Upper lobe of right lung (tissue), 1 donor: ENCODE data around the gene LHFPL3. TPM values are rescaled to one million over a fixed set of nuclear protein-coding genes. Genes with fewer than 3 reads are reported as not detected.

Experiments
- ATAC-seq: fragments of 200-7000 bp; cut with Tn5 transposase; one replicate; pipeline ENCODE4 v1.9.1; 2020; ENCODE audit warnings: mild to moderate bottlenecking, moderate library complexity
- DNase-seq: peaks from one replicate; pipeline ENCODE4 v3.0.0-alpha.2; 2020
- H3K27ac ChIP-seq: fragments of 200-600 bp; one replicate; pipeline ENCODE4 v1.8.0; 2022
- H3K27me3 ChIP-seq: fragments of 200-600 bp; one replicate; pipeline ENCODE4 v1.8.0; 2022; ENCODE audit warnings: mild to moderate bottlenecking
- H3K36me3 ChIP-seq: fragments of 200-600 bp; one replicate; pipeline ENCODE4 v1.8.0; 2022
- H3K4me1 ChIP-seq: fragments of 200-600 bp; one replicate; pipeline ENCODE4 v1.8.0; 2022
- H3K4me3 ChIP-seq: fragments of 200-600 bp; one replicate; pipeline ENCODE4 v1.8.0; 2022; ENCODE audit warnings: mild to moderate bottlenecking
- H3K9me3 ChIP-seq: fragments of 200-600 bp; one replicate; pipeline ENCODE4 v1.8.0; 2022
- intact Hi-C: fragments of 100-400 bp; cut with DNase I; formaldehyde crosslinking; loops from one replicate; pipeline ENCODE4 v1.11.0; 2022
- total RNA-seq: library from RNA; stranded (reverse); fragmentation: NEBNext Ultra II Directional; extraction: Animal tissue kit (Norgen Biotek cat#: 25700); gene quantifications from one replicate; pipeline ENCODE4 v1.2.1, GENCODE V29; 2021
- TF ChIP-seq, protein P1 (sequence below): fragments of 200-600 bp; IDR thresholded peaks from one replicate; pipeline ENCODE4 v1.8.0; 2022; ENCODE audit warnings: antibody characterized with exemption
- donor health status: DM: no; HTN: yes; CAD: no; lungs with severe emphysema.

LHFPL3 gene
- total RNA-seq, 1 donor from 2014 or later = not detected

GRCh38 chr7:104395162-104395561 is 66.8 kb downstream of the LHFPL3 start:
- ATAC-seq = no peak
- intact Hi-C loops = no loop called here
- Histone ChIP-seq H3K27ac (no peak overlapping the region), H3K36me3 (no peaks in the 10 kb centered on the region), H3K9me3 (no peaks in the 10 kb centered on the region), H3K4me3 (no peak overlapping the region), H3K27me3 (no peaks in the 10 kb centered on the region), H3K4me1 (no peaks in the 10 kb centered on the region)
- DNase-seq = no peak
- TF ChIP-seq, protein P1, sequence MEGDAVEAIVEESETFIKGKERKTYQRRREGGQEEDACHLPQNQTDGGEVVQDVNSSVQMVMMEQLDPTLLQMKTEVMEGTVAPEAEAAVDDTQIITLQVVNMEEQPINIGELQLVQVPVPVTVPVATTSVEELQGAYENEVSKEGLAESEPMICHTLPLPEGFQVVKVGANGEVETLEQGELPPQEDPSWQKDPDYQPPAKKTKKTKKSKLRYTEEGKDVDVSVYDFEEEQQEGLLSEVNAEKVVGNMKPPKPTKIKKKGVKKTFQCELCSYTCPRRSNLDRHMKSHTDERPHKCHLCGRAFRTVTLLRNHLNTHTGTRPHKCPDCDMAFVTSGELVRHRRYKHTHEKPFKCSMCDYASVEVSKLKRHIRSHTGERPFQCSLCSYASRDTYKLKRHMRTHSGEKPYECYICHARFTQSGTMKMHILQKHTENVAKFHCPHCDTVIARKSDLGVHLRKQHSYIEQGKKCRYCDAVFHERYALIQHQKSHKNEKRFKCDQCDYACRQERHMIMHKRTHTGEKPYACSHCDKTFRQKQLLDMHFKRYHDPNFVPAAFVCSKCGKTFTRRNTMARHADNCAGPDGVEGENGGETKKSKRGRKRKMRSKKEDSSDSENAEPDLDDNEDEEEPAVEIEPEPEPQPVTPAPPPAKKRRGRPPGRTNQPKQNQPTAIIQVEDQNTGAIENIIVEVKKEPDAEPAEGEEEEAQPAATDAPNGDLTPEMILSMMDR = no peak

DNA sequence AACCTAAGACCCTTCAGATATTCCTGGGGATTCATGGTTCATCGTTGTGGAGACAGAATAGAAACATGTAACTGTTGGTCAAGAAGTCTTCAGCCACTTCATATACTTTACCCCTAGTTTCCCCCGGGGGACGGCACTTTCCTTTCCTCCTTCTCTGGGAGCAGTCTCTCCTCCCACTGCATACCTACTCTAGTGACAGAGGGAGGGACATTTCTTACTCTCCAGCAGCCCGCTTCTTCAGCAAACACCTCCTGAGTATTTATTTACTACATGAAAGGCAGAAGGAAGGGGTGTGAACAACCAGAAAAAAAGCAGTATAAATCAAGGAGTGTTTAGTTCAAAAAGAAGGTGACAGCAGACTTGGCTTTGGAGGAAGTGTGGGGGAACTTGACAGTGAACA is 69.0 kb downstream of the LHFPL3 start:
- no peaks in the 10 kb centered on the region for H3K27me3 ChIP-seq
- DNase-seq (no peak), ATAC-seq (no peak)
- TF ChIP-seq, protein P1 = no peak
- no peaks in the 10 kb centered on the region for H3K9me3 ChIP-seq
- no peaks in the 10 kb centered on the region for H3K36me3 ChIP-seq
- intact Hi-C loops = no loop called here
- no peak overlapping the region for H3K27ac ChIP-seq
- no peak overlapping the region for H3K4me3 ChIP-seq
- H3K4me1 ChIP-seq = no peaks in the 10 kb centered on the region

GRCh38 chr7:104408371-104408770 is 80.0 kb downstream of the LHFPL3 start:
- Histone ChIP-seq H3K27ac (no peak overlapping the region), H3K9me3 (no peaks in the 10 kb centered on the region), H3K4me1 (no peaks in the 10 kb centered on the region), H3K27me3 (no peaks in the 10 kb centered on the region), H3K36me3 (no peaks in the 10 kb centered on the region), H3K4me3 (no peak overlapping the region)
- intact Hi-C loops = no loop called here
- ATAC-seq (no peak), DNase-seq (no peak)
- TF ChIP-seq, protein P1 = no peak

DNA sequence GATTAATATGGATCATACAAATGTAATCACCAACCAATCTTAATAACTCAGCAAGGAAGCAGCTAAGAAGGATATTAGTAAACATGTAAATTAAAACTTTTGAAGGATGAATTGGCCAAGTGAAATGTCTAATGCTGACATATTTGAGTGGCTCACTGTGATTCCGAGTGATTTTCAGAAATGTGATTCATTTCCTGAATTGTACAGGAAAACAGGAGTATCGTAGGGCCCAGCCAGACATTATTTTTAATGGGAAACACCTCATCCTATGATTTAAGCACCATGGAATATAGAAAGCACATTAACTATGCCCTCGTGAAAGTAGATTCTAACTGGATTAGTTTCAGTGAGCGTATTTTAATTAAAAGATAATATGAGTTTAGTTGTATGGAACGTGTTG is 82.3 kb downstream of the LHFPL3 start:
- no peak for ATAC-seq
- H3K4me1 ChIP-seq = no peaks in the 10 kb centered on the region
- no peak overlapping the region for H3K4me3 ChIP-seq
- no peaks in the 10 kb centered on the region for H3K9me3 ChIP-seq
- no peaks in the 10 kb centered on the region for H3K27me3 ChIP-seq
- intact Hi-C loops = no loop called here
- TF ChIP-seq, protein P1 = no peak
- H3K27ac ChIP-seq = no peak overlapping the region
- no peak for DNase-seq
- H3K36me3 ChIP-seq = no peaks in the 10 kb centered on the region

DNA sequence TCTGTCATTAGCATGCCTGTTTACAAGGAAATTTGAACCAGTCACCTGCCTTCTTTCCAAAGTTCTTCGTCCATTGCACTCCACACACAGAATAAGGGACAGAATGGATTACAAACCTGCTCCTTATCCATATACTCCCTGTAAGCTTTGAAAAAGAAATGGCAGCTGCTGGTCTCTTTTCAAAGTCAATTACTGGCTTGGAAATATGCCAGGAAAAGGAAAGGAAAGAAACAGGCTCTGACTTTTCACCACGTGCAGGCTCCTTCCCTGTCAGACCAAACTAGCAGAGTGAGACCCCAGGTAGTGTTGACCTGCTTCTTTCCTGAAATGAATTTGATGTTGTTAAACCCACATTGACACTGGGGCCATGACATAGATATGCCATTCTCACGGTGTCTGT is 84.5 kb downstream of the LHFPL3 start:
- H3K27ac ChIP-seq = no peak overlapping the region
- DNase-seq (no peak), ATAC-seq (no peak)
- TF ChIP-seq, protein P1 = no peak
- no peaks in the 10 kb centered on the region for H3K9me3 ChIP-seq
- H3K4me1 ChIP-seq = no peaks in the 10 kb centered on the region
- no peaks in the 10 kb centered on the region for H3K36me3 ChIP-seq
- H3K4me3 ChIP-seq = no peak overlapping the region
- intact Hi-C loops = no loop called here
- H3K27me3 ChIP-seq = no peaks in the 10 kb centered on the region

DNA sequence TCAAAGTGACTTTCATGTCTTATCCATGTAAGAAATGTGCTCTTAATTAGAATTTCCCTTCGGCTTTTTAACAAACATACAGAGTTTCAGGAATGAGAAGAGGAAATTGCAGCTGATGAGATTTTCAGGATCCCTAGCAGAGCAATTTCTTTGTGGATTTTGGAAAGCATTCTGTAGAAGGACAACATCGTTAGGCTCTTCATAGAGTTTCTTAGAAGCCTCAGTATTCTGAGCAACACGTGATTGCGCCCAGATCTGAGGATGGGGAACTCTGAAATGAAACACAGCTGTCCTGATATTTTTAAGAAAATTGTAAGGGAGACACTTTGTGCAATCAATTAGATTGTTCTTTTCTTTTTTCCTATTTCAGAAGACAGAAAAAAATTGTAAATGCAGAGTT is 85.8 kb downstream of the LHFPL3 start:
- TF ChIP-seq, protein P1 = no peak
- ATAC-seq = no peak
- Histone ChIP-seq H3K4me1 (no peaks in the 10 kb centered on the region), H3K9me3 (no peaks in the 10 kb centered on the region), H3K27me3 (no peaks in the 10 kb centered on the region), H3K27ac (no peak overlapping the region), H3K4me3 (no peak overlapping the region), H3K36me3 (no peaks in the 10 kb centered on the region)
- intact Hi-C loops = no loop called here
- DNase-seq = no peak
